ENCODE measurements around the gene KCNJ4. TPM values are rescaled to one million over a fixed set of nuclear protein-coding genes. Genes with fewer than 3 reads are reported as not detected.

KCNJ4 gene
- total and polyA plus RNA-seq, 10 of the 15 experiments (the other 5 are each of a cell fraction or from before 2014, with no cell fraction given): not detected

GRCh38 chr22:38406617-38407016 lies 48.4 kb downstream of the KCNJ4 start (continued):
- TF ChIP-seq BCL11A (IDR thresholded peaks at IDR 0.05; ENCODE audit: low read depth, low read length): no peak
- TF ChIP-seq, protein P1, sequence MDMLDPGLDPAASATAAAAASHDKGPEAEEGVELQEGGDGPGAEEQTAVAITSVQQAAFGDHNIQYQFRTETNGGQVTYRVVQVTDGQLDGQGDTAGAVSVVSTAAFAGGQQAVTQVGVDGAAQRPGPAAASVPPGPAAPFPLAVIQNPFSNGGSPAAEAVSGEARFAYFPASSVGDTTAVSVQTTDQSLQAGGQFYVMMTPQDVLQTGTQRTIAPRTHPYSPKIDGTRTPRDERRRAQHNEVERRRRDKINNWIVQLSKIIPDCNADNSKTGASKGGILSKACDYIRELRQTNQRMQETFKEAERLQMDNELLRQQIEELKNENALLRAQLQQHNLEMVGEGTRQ (IDR thresholded peaks at IDR 0.05; ENCODE audit: borderline replicate concordance, low read depth, low read length): no peak
- TF ChIP-seq, protein P2, sequence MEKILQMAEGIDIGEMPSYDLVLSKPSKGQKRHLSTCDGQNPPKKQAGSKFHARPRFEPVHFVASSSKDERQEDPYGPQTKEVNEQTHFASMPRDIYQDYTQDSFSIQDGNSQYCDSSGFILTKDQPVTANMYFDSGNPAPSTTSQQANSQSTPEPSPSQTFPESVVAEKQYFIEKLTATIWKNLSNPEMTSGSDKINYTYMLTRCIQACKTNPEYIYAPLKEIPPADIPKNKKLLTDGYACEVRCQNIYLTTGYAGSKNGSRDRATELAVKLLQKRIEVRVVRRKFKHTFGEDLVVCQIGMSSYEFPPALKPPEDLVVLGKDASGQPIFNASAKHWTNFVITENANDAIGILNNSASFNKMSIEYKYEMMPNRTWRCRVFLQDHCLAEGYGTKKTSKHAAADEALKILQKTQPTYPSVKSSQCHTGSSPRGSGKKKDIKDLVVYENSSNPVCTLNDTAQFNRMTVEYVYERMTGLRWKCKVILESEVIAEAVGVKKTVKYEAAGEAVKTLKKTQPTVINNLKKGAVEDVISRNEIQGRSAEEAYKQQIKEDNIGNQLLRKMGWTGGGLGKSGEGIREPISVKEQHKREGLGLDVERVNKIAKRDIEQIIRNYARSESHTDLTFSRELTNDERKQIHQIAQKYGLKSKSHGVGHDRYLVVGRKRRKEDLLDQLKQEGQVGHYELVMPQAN (conservative IDR thresholded peaks at IDR 0.05): no peak

- Histone ChIP-seq H3K4me2 (ENCODE audit: control insufficient read depth, insufficient read depth) (no peak overlapping the region), H3K4me1 (ENCODE audit: control insufficient read depth, insufficient read depth, low read length) (no peaks in the 10 kb centered on the region), H3K79me2 (ENCODE audit: control insufficient read depth, insufficient read depth, low read length) (no peaks in the 10 kb centered on the region), H3K9ac (ENCODE audit: control insufficient read depth, insufficient read depth, low read length) (no peak overlapping the region), H3K9me3 (replicated peaks; ENCODE audit: control insufficient read depth, insufficient read depth, low read length) (no peaks in the 10 kb centered on the region), H3K36me3 (ENCODE audit: control insufficient read depth in 2 of 2, insufficient read depth in 2 of 2, low read length in 1 of 2) (no peaks in the 10 kb centered on the region), H3K27me3 (replicated peaks in 1 of 2; ENCODE audit: control insufficient read depth in 2 of 2, insufficient read depth in 2 of 2, low read length in 1 of 2) (no peaks in the 10 kb centered on the region; a peak in 2 of 4 replicates), H4K20me1 (ENCODE audit: control insufficient read depth, insufficient read depth) (no peaks in the 10 kb centered on the region), H3K4me3 (no peak overlapping the region), H2AFZ (ENCODE audit: control insufficient read depth, low read depth, low read length) (no peak overlapping the region), H3K27ac (ENCODE audit: control insufficient read depth, insufficient read depth) (no peak overlapping the region)
- intact Hi-C loops (cut with micrococcal nuclease; ENCODE audit: unreplicated experiment) (no loop called here), in situ Hi-C loops (cut with MboI) (no loop called here)
- ChIA-PET RAD21 (ENCODE audit: unreplicated experiment) (interaction anchor here (1.8 kb wide), 1 partner anchor 352 kb away, joined by 4 read pairs; no protein-coding TSS in a partner anchor), CTCF (interaction anchor here (1.0 kb wide), 1 partner anchor 73 kb away, joined by 3 read pairs; no protein-coding TSS in a partner anchor), POLR2A (no interaction called here), SMC1A (ENCODE audit: uncharacterized antibody, unreplicated experiment) (no interaction called here)
- 58% methylated on average over 6 of the region's 6 CpGs for WGBS (ENCODE audit: insufficient coverage, insufficient replicate concordance, low lambda C conversion rate, missing lambda C conversion rate)
- no peak for FAIRE-seq
- DNase-seq (ENCODE audit: low read depth, low spot score): no peak
- no TSS peak for BruUV-seq (replicated peaks)
- no peak for ATAC-seq
- TF ChIP-seq, protein P3, sequence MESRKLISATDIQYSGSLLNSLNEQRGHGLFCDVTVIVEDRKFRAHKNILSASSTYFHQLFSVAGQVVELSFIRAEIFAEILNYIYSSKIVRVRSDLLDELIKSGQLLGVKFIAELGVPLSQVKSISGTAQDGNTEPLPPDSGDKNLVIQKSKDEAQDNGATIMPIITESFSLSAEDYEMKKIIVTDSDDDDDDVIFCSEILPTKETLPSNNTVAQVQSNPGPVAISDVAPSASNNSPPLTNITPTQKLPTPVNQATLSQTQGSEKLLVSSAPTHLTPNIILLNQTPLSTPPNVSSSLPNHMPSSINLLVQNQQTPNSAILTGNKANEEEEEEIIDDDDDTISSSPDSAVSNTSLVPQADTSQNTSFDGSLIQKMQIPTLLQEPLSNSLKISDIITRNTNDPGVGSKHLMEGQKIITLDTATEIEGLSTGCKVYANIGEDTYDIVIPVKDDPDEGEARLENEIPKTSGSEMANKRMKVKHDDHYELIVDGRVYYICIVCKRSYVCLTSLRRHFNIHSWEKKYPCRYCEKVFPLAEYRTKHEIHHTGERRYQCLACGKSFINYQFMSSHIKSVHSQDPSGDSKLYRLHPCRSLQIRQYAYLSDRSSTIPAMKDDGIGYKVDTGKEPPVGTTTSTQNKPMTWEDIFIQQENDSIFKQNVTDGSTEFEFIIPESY (IDR thresholded peaks at IDR 0.05): no peak
- TF ChIP-seq CEBPB (IDR thresholded peaks at IDR 0.05; ENCODE audit: borderline replicate concordance in 1 of 2, low read depth in 2 of 2, low read length in 2 of 2) (no peak), ETV6 (conservative IDR thresholded peaks at IDR 0.05 in 1 of 2, IDR thresholded peaks at IDR 0.05 in 1 of 2; ENCODE audit: borderline replicate concordance in 1 of 2, low read depth in 1 of 2) (no peak), PBX3 (IDR thresholded peaks at IDR 0.05; ENCODE audit: insufficient replicate concordance, low read depth, low read length) (no peak), PKNOX1 (IDR thresholded peaks at IDR 0.05) (no peak), GABPA (IDR thresholded peaks at IDR 0.05; ENCODE audit: low read depth) (no peak)
- TF ChIP-seq, protein P4, sequence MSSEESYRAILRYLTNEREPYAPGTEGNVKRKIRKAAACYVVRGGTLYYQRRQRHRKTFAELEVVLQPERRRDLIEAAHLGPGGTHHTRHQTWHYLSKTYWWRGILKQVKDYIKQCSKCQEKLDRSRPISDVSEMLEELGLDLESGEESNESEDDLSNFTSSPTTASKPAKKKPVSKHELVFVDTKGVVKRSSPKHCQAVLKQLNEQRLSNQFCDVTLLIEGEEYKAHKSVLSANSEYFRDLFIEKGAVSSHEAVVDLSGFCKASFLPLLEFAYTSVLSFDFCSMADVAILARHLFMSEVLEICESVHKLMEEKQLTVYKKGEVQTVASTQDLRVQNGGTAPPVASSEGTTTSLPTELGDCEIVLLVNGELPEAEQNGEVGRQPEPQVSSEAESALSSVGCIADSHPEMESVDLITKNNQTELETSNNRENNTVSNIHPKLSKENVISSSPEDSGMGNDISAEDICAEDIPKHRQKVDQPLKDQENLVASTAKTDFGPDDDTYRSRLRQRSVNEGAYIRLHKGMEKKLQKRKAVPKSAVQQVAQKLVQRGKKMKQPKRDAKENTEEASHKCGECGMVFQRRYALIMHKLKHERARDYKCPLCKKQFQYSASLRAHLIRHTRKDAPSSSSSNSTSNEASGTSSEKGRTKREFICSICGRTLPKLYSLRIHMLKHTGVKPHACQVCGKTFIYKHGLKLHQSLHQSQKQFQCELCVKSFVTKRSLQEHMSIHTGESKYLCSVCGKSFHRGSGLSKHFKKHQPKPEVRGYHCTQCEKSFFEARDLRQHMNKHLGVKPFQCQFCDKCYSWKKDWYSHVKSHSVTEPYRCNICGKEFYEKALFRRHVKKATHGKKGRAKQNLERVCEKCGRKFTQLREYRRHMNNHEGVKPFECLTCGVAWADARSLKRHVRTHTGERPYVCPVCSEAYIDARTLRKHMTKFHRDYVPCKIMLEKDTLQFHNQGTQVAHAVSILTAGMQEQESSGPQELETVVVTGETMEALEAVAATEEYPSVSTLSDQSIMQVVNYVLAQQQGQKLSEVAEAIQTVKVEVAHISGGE (CRISPR knock-in tag; IDR thresholded peaks at IDR 0.05): no peak
Observed at GRCh38 chr22:38404419-38404818, 50.6 kb downstream of the KCNJ4 start.
